ENCODE data around the gene HNRNPF.

HNRNPF gene

DNA sequence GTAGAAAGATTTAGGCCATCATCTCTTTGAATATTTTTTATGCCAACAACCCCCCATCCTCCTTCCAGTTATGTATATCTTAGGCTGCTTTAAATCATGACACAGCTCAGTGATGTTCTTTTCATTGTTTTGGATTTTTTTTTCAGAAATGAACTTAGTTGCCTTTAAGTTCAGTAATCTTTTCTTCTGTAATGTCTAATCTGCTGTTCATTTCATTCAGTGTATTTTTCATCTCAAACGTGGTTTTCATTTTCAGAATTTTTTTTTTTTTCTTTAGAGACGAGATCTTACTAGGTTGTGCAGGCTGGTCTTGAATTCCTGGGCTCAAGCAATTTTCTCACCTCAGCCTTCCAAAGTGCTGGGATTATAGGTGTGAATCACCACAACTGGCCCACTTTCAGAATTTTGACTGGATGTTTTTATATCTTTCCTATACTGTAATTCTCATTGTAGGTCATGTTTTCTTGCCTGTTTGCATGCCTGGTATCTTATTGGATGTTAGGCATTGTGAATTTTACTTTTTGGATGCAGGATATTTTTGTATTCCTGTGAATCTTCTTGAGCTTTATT lies 36.0 kb upstream of the HNRNPF start:
- TF ChIP-seq CTCF (IDR thresholded peaks at IDR 0.05; ENCODE audit: borderline replicate concordance, control extremely low read depth, extremely low read depth, insufficient read depth, missing control alignments), result no peak
- DNase-seq (ENCODE audit: low spot score), result no peak
- in situ Hi-C loops (cut with MboI; ENCODE audit: low sequenced_read_pairs, unreplicated experiment), result no loop called here

DNA sequence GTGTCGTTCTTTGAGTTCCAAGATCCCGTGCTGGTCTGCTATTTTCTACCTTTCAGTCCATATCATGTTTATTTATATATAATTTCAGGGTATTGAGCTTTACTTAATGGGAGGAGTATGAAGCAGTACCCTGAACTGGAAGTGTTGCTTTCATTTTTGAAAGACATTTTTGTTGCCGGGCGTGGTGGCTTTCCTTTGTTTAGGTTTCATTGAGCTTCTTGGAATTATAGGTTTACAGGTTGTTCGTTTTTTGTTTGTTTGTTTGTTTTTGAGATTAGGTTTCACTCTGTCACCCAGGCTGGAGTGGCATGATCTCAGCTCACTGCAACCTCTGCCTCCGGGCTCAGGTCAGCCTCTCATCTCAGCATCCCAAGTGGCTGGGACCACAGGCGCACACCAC lies 35.3 kb upstream of the HNRNPF start:
- no peak for DNase-seq (ENCODE audit: low spot score)
- no peak for TF ChIP-seq CTCF (IDR thresholded peaks at IDR 0.05; ENCODE audit: borderline replicate concordance, control extremely low read depth, extremely low read depth, insufficient read depth, missing control alignments)
- in situ Hi-C loops (cut with MboI; ENCODE audit: low sequenced_read_pairs, unreplicated experiment), result no loop called here

DNA sequence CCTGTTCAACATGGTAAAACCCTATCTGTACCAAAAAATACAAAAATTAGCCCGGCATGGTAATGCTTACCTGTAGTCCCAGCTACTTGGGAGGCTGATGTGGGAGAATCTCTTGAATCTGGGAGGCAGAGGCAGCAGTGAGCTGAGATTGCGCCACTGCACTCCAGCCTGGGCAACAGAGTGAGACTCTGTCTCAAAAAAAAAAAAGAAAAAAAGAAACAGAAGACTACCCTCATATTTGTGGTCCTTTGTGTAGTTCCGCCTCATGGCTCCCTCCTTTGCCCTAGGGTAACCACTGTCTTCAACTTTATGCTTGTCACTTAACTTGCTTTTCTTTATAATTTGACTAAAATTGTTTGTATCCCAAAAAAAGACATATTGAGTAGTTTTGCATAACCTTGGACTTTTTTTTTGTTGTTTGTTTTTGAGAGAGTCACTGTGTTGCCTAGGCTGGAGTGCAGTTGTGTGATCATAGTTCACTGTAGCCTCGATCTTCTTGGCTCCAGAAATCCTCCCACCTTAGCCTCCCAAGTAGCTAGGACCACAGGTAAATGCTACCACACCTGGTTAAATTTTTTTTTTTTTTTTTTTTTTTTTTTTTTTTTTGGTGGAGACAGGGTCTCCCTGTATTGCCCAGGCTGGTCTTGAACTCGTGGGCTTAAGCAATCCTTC lies 31.6 kb upstream of the HNRNPF start:
- TF ChIP-seq CTCF (IDR thresholded peaks at IDR 0.05; ENCODE audit: borderline replicate concordance, control extremely low read depth, extremely low read depth, insufficient read depth, missing control alignments), result no peak
- in situ Hi-C loops (cut with MboI; ENCODE audit: low sequenced_read_pairs, unreplicated experiment), result no loop called here
- DNase-seq (ENCODE audit: low spot score), result no peak

- in situ Hi-C loops (cut with MboI; ENCODE audit: low sequenced_read_pairs, unreplicated experiment), result no loop called here
- peak; percentile 40 for DNase-seq (ENCODE audit: low spot score)
- TF ChIP-seq CTCF (IDR thresholded peaks at IDR 0.05; ENCODE audit: borderline replicate concordance, control extremely low read depth, extremely low read depth, insufficient read depth, missing control alignments), result no peak
Observed at GRCh38 chr10:43437141-43437870, 28.3 kb upstream of the HNRNPF start.

DNA sequence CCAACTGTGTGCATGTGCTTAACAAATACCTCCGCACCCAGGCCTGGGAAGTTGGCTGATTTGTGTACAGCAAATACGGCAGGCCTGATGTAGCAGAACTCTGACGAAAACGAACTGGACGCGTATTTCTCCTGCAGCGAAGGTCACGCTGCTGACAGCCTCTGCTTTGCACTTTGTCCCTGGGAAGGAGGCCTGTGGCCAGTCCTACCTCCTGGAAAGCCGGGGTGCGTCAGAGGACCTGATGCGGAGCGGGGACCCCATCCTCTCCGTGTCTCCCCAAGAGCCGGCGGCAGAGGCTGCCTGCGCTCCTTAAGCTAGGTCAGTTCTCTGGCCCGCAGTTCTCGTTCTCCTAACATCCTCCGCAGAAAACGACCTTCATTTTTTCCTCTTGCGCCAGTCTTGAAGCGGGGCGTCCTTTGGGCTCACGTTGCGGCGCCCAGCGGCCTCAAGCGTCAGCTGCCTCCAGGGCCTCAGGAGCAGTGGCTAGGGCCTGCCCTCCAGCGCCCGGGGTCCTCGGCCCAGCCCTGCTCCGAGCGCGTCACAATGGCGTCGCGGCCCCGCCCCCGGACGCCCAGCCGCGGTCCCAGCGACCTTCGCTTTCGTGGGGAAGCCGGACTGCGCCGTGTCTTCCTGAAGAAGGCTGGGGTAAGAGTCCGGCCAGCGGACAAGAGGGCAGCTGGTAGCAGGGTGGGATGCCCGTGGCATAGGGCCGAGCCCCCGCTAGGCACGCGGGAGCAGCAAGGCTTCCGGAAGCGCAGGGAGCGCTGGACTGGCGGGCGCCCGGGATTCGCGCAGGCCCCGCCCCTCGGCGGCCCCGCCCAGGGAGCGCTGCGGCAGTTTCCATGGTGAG lies 27.5 kb upstream of the HNRNPF start, which contains the start of gene ZNF487:
Gene ZNF487 (plus strand): TSS at position 821 of the 850 bp plus-strand sequence. CDS start 38,703 bp downstream, outside the sequence.
- TF ChIP-seq CTCF (IDR thresholded peaks at IDR 0.05; ENCODE audit: borderline replicate concordance, control extremely low read depth, extremely low read depth, insufficient read depth, missing control alignments), result peak; percentile 53
- in situ Hi-C loops (cut with MboI; ENCODE audit: low sequenced_read_pairs, unreplicated experiment), result no loop called here
- peak; percentile 96 for DNase-seq (ENCODE audit: low spot score)

Measured in GM13976 (cell line).